Measurements from ENCODE around the gene ZBED6.

DNA sequence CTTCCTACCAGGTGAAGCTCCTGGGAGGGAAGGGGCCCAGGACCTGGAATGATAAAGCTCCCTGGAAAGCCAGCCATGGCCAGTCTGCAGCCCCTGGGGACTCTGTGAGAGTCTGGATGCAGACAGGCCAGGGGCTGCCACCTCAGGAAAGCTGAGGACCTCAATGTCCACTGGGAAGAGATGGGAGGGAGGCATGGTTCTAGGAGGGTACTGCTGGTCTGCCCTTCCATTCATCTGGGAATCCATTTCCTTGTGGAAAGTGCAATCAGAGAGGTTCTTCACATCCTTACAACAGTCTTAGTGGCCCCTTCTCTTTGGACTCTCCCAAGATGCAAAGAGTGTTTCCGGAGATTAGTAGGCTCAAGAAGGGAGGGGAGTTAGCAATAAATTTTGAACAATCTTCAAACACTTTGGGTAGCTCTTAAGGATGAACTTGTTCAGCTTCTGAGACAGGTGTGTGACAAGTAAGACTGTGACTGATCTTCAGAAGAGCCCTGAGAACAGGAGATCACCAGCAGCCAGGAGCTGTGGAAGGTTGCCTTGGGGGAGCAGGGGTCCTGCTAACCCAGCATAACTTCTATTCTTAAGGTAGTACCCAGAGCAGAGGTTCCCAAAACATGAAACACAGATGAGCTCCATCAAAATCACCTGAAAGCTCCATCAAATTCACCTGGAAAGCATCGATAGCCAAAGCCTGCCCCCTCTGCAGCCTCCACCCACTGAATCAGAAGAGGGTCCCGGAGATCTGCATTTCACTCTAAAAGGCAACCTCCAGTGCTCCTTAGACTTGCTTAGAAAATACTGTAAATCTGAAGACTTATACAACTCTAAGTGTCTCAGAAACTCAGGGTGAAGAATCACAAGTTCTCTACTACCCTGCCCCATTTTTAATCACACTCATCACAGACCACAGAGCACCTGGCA lies 31.1 kb upstream of the ZBED6 start:
- TF ChIP-seq POLR2A (IDR thresholded peaks at IDR 0.05; ENCODE audit: low read length) (no peak), GATA1 (IDR thresholded peaks at IDR 0.05; ENCODE audit: low read depth, low read length) (no peak)
